ENCODE measurements around the gene OXSR1. TPM values are rescaled to one million over a fixed set of nuclear protein-coding genes. Genes with fewer than 3 reads are reported as not detected.

Gene OXSR1
- total RNA-seq, 4 donors from 2014 or later, result 12.9 to 45.6 (median 39.5) TPM

GRCh38 chr3:38120693-38121450 lies 44.5 kb upstream of the OXSR1 start:
- Histone ChIP-seq H3K4me1 (no peaks in the 10 kb centered on the region), H3K9me3 (no peaks in the 10 kb centered on the region), H3K27ac (no peak overlapping the region), H3K27me3 (no peaks in the 10 kb centered on the region), H3K36me3 (no peaks in the 10 kb centered on the region), H3K4me3 (no peak overlapping the region)
- TF ChIP-seq POLR2A (IDR thresholded peaks at IDR 0.05), result no peak
- no peak for TF ChIP-seq CTCF (IDR thresholded peaks at IDR 0.05)
- peak in 1 of 2 donors; percentile 3 for DNase-seq
- intact Hi-C loops (cut with DNase I; ENCODE audit: low total_unique reads), result no loop called here

GRCh38 chr3:38121451-38121831 lies 43.9 kb upstream of the OXSR1 start:
- no peak for DNase-seq
- Histone ChIP-seq H3K9me3 (no peaks in the 10 kb centered on the region), H3K36me3 (no peaks in the 10 kb centered on the region), H3K4me3 (no peak overlapping the region), H3K4me1 (no peaks in the 10 kb centered on the region), H3K27me3 (no peaks in the 10 kb centered on the region), H3K27ac (no peak overlapping the region)
- TF ChIP-seq POLR2A (IDR thresholded peaks at IDR 0.05) (no peak), CTCF (IDR thresholded peaks at IDR 0.05) (no peak)
- intact Hi-C loops (cut with DNase I; ENCODE audit: low total_unique reads), result no loop called here

GRCh38 chr3:38121832-38122461 lies 43.4 kb upstream of the OXSR1 start:
- H3K27ac ChIP-seq, result no peak overlapping the region
- TF ChIP-seq POLR2A (IDR thresholded peaks at IDR 0.05), result no peak
- TF ChIP-seq CTCF (IDR thresholded peaks at IDR 0.05), result no peak
- DNase-seq, result no peak
- no peaks in the 10 kb centered on the region for H3K9me3 ChIP-seq
- H3K27me3 ChIP-seq, result no peaks in the 10 kb centered on the region
- H3K4me3 ChIP-seq, result no peak overlapping the region
- intact Hi-C loops (cut with DNase I; ENCODE audit: low total_unique reads), result no loop called here
- H3K4me1 ChIP-seq, result no peaks in the 10 kb centered on the region
- H3K36me3 ChIP-seq, result no peaks in the 10 kb centered on the region

- no peak for TF ChIP-seq CTCF (IDR thresholded peaks at IDR 0.05)
- TF ChIP-seq POLR2A (IDR thresholded peaks at IDR 0.05), result no peak
- no peak overlapping the region for H3K4me3 ChIP-seq
- no peaks in the 10 kb centered on the region for H3K4me1 ChIP-seq
- no peaks in the 10 kb centered on the region for H3K9me3 ChIP-seq
- H3K36me3 ChIP-seq, result no peaks in the 10 kb centered on the region
- no peaks in the 10 kb centered on the region for H3K27me3 ChIP-seq
- intact Hi-C loops (cut with DNase I; ENCODE audit: low total_unique reads), result no loop called here
- no peak for DNase-seq
- H3K27ac ChIP-seq, result no peak overlapping the region
These were observed 42.5 kb upstream of the OXSR1 start for GRCh38 chr3:38122712-38123290.

Data from uterus (tissue), 4 donors.